Muscle of leg (tissue), 11 donors: ENCODE results near the gene OR1S1. TPM values are rescaled to one million over a fixed set of nuclear protein-coding genes. Genes with fewer than 3 reads are reported as not detected.

Experiments
- DNase-seq: peaks from one replicate; pipeline ENCODE4 v3.0.0; 2013
- H3K27ac ChIP-seq: one replicate; pipeline ENCODE4 v1.5.1; 2013; ENCODE audit warnings: mild to moderate bottlenecking, low read length, control low read depth
- H3K27me3 ChIP-seq: one replicate; pipeline ENCODE4 v1.6.1; 2013; ENCODE audit warnings: low read length; ENCODE audit not compliant: control insufficient read depth, insufficient read depth
- H3K36me3 ChIP-seq: one replicate; pipeline ENCODE4 v1.6.1; 2013; ENCODE audit warnings: low read length; ENCODE audit not compliant: control insufficient read depth, insufficient read depth
- H3K4me1 ChIP-seq: one replicate; pipeline ENCODE4 v1.6.1; 2013; ENCODE audit warnings: low read length; ENCODE audit not compliant: control insufficient read depth, insufficient read depth
- H3K4me3 ChIP-seq: one replicate; pipeline ENCODE4 v1.5.1; 2013; ENCODE audit warnings: low read length, control low read depth
- H3K9me3 ChIP-seq: replicated peaks from 2 replicates; pipeline ENCODE4 v1.6.1; 2013; ENCODE audit warnings: low read depth, low read length; ENCODE audit not compliant: control insufficient read depth
- WGBS: methylation state at CpG from one replicate; pipeline ENCODE4 v1.1.5; 2013; ENCODE audit warnings: missing lambda C conversion rate; ENCODE audit not compliant: insufficient coverage; 5-methylcytosine and 5-hydroxymethylcytosine counted together
- polyA plus RNA-seq, 8 donors: library from polyadenylated mRNA; unstranded; fragments of 120-200 nt; gene quantifications; one replicate each; pipeline versions ENCODE4 v1.2.1 to v1.2.3, GENCODE V29; 2013; ENCODE audit warnings: inconsistent platforms in 1 of 8, low replicate concordance in 1 of 8; ENCODE audit not compliant: insufficient read length in 8 of 8, insufficient read depth in 1 of 8
- total RNA-seq: library from RNA; stranded (reverse); fragments of 120-200 nt; gene quantifications from one replicate; pipeline ENCODE4 v1.2.4, GENCODE V29; 2013

The OR1S1 gene
- total and polyA plus RNA-seq, 9 donors = not detected

DNA sequence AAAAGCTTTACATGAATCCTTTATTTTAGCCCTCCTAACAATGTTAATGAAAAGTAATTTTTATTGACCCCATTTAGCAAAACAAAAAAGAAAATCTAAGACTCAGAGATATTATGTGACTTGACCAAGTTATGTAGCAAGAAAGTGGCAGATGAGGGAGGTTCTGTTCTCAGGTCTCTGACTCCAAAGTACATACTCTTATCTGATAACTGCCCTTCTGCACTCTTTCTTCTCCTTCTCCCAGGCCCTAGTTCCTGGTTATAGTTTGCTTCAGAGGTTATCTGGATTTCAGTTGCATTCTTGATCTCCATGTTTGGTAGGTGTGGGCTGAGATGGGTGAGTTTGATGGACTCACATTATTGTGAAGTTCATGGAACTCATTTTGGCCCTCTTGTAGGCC is 19.1 kb upstream of the OR1S1 start:
- H3K4me1 ChIP-seq = no peaks in the 10 kb centered on the region
- DNase-seq = no peak
- H3K4me3 ChIP-seq = no peak overlapping the region
- no peak overlapping the region for H3K27ac ChIP-seq
- H3K9me3 ChIP-seq = no peaks in the 10 kb centered on the region
- H3K36me3 ChIP-seq = no peaks in the 10 kb centered on the region
- H3K27me3 ChIP-seq = no peaks in the 10 kb centered on the region

DNA sequence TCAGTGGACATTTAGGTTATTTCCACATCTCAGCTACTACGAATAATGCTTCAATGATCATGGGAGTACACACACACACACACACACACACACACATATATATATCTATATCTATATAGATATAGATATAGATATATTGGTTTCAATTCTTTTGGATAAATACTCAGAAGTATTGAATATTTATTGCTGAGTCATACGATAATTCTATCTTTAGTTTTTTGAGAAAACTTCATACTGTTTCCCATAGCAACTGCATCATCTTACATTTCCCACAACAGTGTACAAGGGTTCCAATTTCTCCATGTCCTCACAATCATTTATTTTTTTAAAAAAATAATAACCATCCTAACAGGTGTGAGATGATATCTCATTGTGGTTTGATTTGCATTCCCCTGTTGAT is 16.6 kb upstream of the OR1S1 start:
- Histone ChIP-seq H3K4me3 (no peak overlapping the region), H3K27ac (no peak overlapping the region), H3K27me3 (no peaks in the 10 kb centered on the region), H3K9me3 (peaks cover 2% of the 10 kb centered on the region), H3K36me3 (no peaks in the 10 kb centered on the region), H3K4me1 (no peaks in the 10 kb centered on the region)
- no CpG with 5 or more reads among the region's 2 CpGs for WGBS
- no peak for DNase-seq

DNA sequence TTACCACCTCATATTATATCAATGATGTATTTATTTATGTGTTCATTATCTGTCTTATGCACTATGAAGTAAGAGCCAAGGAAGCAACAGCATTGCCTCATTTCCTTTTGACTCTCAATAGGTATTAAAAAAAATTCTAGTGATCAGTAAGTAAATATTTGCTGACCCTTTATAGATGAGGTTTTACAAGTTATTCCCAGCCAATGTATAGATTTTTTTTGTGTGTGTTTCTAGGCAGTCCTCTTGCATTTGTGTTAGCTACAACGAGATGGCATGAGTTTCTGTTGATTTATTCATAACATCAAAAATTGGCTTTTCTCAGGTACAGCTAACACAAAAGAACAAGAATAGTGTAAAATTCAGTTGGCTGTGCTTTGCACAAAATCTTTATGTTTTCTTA is 13.2 kb upstream of the OR1S1 start:
- H3K4me1 ChIP-seq = no peaks in the 10 kb centered on the region
- peaks cover 2% of the 10 kb centered on the region for H3K9me3 ChIP-seq
- WGBS = no CpG with 5 or more reads among the region's 1 CpG
- H3K27me3 ChIP-seq = no peaks in the 10 kb centered on the region
- no peak overlapping the region for H3K4me3 ChIP-seq
- DNase-seq = no peak
- no peak overlapping the region for H3K27ac ChIP-seq
- no peaks in the 10 kb centered on the region for H3K36me3 ChIP-seq

DNA sequence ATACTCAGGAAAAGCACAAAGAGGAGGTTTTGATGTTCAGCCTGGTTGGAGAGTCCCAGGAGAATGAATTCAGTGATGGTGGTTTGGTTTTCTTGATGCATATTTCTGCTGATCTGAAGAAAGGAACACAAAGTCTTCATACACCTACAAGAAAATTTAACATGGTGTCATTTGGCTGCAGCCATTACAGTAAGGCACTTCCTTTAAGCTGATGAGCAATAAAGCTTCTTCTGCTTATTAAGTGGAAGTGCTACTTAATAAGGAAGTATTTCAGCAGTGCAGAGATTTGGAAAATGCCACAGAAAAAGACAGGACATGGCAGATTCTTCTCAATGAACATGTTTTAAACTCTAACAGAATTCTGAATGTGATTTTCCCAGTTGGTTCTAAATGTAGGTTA is 8.5 kb upstream of the OR1S1 start, which contains the start of gene OR1S2:
Gene OR1S2, minus strand, starts transcription at position 101 of the 400 bp plus-strand sequence. Its CDS starts 0 bp downstream, at position 101.
- no peaks in the 10 kb centered on the region for H3K4me1 ChIP-seq
- no peaks in the 10 kb centered on the region for H3K36me3 ChIP-seq
- no peak within 1 kb of the TSS for H3K27ac ChIP-seq
- H3K9me3 ChIP-seq = peaks cover 2% of the 10 kb centered on the region
- no peak within 1 kb of the TSS for H3K4me3 ChIP-seq
- H3K27me3 ChIP-seq = no peaks in the 10 kb centered on the region
- no peak for DNase-seq

DNA sequence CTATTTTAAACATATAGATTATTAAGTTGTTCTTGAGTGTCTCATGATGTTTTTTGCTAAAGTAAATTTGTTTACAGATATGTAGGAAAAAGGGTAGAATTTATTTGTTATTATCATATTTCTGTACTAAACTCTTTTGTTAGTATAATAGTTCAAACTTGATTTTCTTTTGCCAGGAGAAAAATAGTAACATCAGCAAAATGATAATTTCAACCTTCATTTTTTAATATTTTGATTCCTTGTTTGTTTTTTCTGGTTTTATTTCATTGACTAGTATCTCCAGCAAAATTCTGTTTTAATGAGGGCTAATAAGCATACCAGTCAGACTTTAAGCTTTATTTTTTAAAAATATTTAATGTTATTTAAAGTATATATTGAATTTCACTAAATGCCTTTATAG is 4.0 kb downstream of the OR1S1 start:
- H3K27ac ChIP-seq = no peak overlapping the region
- no peak for DNase-seq

DNA sequence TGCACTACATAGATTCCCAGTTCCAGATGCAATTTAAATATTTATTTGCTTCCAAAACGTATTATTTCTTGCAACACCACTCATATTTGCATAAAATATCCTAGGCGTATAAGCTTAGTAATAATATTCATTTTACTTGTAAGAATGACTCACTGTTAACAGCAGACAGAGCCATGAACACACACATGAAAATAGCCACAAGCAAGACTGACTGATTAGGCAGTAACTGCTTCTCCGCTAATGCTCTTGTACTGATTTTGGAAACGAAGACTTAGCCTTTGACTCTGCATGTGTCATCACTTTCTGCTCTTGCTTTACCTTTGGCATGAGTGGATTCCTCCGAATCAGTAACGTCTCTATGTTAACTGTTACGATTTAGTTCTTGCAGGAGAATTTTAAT is 10.2 kb downstream of the OR1S1 start:
- DNase-seq = no peak
- Histone ChIP-seq H3K27me3 (no peaks in the 10 kb centered on the region), H3K9me3 (no peaks in the 10 kb centered on the region), H3K27ac (no peak overlapping the region), H3K36me3 (no peaks in the 10 kb centered on the region), H3K4me3 (no peak overlapping the region), H3K4me1 (no peaks in the 10 kb centered on the region)
- WGBS = 75% methylated on average over 1 of the region's 7 CpGs

More for the DNA sequence above, 4.0 kb downstream of the OR1S1 start:
- Histone ChIP-seq H3K36me3 (no peaks in the 10 kb centered on the region), H3K9me3 (no peaks in the 10 kb centered on the region), H3K4me1 (no peaks in the 10 kb centered on the region), H3K27me3 (no peaks in the 10 kb centered on the region), H3K4me3 (no peak overlapping the region)

DNA sequence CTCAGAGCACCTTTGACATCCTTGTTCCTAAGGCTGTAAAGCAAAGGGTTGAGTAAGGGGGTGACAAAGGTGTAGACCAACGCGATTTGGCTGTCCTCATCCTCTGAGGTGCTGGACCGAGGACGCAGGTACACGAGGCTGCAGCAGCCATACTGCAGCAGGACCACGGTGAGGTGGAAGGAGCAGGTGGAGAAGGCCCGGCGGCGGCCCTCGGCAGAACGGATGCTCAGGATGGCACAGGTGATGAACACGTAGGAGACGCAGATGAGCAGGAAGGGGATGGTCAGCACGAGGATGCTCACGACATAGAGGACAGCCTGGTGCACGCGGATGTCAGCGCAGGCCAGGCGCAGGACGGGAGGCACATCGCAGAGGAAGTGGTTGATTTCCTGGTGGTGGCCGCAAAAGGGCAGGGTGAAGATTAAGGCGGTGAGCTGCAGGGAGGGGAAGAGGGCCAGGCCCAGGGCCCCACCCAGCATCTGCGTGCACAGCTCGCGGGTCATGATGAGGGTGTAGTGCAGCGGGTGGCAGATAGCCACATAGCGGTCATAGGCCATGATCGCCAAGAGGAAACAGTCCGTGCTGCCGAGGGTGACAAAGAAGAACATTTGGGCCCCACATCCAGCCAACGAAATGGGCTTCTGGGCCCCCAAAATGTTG is 15.6 kb downstream of the OR1S1 start:
- no peaks in the 10 kb centered on the region for H3K9me3 ChIP-seq
- no peak overlapping the region for H3K4me3 ChIP-seq
- H3K27ac ChIP-seq = no peak overlapping the region
- no peaks in the 10 kb centered on the region for H3K36me3 ChIP-seq
- H3K4me1 ChIP-seq = no peaks in the 10 kb centered on the region
- 91% methylated on average over 32 of the region's 32 CpGs for WGBS
- DNase-seq = no peak
- H3K27me3 ChIP-seq = no peaks in the 10 kb centered on the region

DNA sequence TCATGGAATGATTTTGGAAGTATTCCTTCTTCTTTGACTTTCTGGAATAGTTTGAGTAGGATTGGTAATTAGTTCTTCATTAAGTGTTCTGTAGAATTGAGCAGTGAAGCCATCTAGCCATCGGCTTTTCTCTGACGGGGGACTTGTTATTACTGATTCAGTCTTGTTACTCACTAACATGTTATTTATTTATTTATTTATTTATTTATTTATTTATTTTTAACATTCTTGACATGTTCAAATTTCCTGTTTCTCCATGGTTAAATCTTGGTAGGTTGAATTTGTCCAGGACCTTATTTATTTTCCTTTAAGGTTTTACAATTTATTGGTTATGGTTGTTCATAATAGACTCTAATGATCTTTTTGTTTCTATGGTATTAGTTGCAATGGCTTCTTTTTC is 31.4 kb downstream of the OR1S1 start:
- Histone ChIP-seq H3K27me3 (no peaks in the 10 kb centered on the region), H3K9me3 (no peaks in the 10 kb centered on the region), H3K4me1 (no peaks in the 10 kb centered on the region), H3K27ac (no peak overlapping the region), H3K4me3 (no peak overlapping the region), H3K36me3 (no peaks in the 10 kb centered on the region)
- no CpG with 5 or more reads among the region's 2 CpGs for WGBS
- DNase-seq = no peak

DNA sequence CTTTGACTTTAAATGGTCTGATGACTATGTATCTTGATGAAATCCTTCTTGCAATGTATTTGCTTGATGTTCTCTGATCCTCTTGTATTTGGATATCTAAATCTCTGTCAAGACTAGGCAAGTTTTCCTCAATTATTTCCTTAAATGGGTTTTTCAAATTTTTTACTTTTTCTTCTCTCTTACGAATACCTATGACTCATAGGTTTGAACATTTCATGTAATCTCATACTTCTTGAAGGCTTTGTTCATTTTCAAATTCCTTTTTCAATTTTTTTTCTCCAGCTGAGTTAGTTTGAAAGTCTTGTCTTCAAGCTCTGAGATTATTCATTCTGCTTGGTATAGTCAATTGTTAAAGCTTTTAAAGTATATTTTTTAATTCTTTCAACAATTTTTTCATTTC is 42.4 kb downstream of the OR1S1 start:
- H3K36me3 ChIP-seq = no peaks in the 10 kb centered on the region
- no peak overlapping the region for H3K27ac ChIP-seq
- H3K4me1 ChIP-seq = no peaks in the 10 kb centered on the region
- no peaks in the 10 kb centered on the region for H3K9me3 ChIP-seq
- no CpG with 5 or more reads among the region's 1 CpG for WGBS
- H3K4me3 ChIP-seq = no peak overlapping the region
- no peaks in the 10 kb centered on the region for H3K27me3 ChIP-seq
- DNase-seq = no peak

DNA sequence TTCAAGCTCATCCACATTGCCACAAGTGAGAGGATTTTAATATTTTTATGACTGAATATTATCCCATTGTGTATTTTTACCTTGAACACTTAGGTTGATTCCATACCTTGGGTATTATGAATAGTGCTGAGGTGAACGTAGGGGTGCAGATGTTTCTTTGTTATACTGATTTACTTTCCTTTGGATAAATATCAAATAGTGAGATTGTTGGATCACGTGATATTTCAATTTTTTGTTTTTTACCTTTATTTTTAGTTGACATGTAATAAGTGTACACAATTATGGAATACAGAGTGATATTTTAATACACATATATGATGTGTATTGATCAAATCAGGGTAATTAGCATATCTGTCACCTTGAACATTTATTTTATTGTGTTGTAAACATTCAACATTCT is 47.5 kb downstream of the OR1S1 start:
- Histone ChIP-seq H3K4me3 (no peak overlapping the region), H3K36me3 (no peaks in the 10 kb centered on the region), H3K4me1 (no peaks in the 10 kb centered on the region), H3K9me3 (no peaks in the 10 kb centered on the region), H3K27me3 (no peaks in the 10 kb centered on the region), H3K27ac (no peak overlapping the region)
- DNase-seq = no peak
- WGBS = no CpG with 5 or more reads among the region's 2 CpGs
